GM10248 (cell line): ENCODE data around the gene HAUS3.

Source experiments
- CTCF ChIA-PET: fragments of 300-600 bp; sonication (Branson Sonifier 250); formaldehyde crosslinking; extraction: SDS; loops from one replicate; lab custom pipeline; 2021; ENCODE audit warnings: antibody characterized with exemption; lab: Yijun Ruan, JAX
- POLR2A ChIA-PET: fragments of 350-650 bp; sonication (Branson Sonifier 250); formaldehyde crosslinking; extraction: SDS; loops from one replicate; lab custom pipeline; 2020; ENCODE audit warnings: antibody characterized with exemption; lab: Yijun Ruan, JAX
- DNase-seq: peaks from one replicate; pipeline ENCODE4 v3.0.0; 2012; ENCODE audit errors: extremely low spot score
- TF ChIP-seq, protein P1 (sequence below): IDR thresholded peaks from 2 replicates; pipeline ENCODE4 v1.5.1; 2012; ENCODE audit warnings: mild to moderate bottlenecking, low read depth; ENCODE audit errors: extremely low read depth, missing control alignments, control extremely low read depth

HAUS3 gene

DNA sequence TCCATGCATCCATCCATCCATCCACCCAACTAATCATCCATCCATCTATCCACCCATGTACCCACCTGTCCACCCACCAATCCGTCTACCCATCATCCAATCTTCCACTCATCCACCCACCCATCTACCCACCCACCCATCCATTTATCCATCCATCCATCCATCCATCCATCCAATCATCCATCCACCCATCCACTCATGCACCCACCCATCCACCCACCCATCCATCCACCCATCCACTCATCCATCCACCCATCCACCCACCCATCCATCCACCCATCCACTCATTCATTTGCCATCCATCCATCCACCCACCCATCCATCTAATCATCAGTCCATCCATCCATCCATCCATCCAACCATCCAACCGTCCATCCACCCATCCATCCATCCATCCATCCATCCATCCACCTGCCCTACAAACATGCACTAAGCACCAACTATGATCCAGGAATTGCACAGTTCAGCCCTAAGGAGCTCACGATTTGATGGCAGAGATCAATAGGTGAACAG is 41.3 kb upstream of the HAUS3 start:
- TF ChIP-seq, protein P1, sequence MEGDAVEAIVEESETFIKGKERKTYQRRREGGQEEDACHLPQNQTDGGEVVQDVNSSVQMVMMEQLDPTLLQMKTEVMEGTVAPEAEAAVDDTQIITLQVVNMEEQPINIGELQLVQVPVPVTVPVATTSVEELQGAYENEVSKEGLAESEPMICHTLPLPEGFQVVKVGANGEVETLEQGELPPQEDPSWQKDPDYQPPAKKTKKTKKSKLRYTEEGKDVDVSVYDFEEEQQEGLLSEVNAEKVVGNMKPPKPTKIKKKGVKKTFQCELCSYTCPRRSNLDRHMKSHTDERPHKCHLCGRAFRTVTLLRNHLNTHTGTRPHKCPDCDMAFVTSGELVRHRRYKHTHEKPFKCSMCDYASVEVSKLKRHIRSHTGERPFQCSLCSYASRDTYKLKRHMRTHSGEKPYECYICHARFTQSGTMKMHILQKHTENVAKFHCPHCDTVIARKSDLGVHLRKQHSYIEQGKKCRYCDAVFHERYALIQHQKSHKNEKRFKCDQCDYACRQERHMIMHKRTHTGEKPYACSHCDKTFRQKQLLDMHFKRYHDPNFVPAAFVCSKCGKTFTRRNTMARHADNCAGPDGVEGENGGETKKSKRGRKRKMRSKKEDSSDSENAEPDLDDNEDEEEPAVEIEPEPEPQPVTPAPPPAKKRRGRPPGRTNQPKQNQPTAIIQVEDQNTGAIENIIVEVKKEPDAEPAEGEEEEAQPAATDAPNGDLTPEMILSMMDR: no peak
- ChIA-PET POLR2A (no interaction called here), CTCF (no interaction called here)
- no peak for DNase-seq

DNA sequence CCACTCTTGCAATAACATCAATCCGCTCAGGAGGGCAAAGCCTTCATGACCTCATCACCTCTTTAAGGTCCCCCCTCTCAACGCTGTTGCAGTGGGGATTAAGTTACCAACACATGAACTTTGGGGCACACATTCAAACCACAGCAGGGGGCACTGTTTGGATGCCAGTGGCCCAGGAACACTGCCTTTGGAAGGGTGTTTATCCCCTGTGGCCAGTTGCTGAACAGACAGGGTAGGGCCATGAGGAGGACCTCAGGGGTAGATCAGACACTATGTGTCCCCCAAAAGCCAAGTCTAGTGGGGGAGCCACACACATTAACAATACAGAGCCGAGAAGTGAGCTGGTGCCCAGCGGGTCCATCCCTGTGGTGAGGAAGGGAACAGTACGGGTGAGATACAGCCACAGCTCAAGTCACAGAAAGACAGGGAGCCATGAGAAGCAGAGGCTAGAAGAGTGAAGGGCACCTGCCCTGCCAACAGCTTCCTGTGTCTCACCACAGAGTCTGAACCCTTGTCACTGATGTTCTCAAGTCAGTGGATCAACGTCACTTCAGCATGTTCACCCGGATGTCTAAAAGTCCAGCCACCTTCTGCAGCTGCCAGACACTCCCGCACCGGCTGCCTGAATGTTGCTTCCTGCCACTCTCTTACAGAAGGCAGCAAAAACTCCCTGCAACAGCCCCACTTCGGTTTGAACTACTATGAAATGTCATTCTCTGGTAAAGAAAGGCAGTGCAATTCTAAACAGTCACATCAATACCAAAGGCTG is 39.8 kb upstream of the HAUS3 start:
- no peak for DNase-seq
- POLR2A ChIA-PET: interaction anchor here (0.6 kb wide), 1 partner anchor 20 kb away, joined by 3 read pairs; the partner anchor contains the start of gene MXD4
- CTCF ChIA-PET: interaction anchor here (0.9 to 1.0 kb wide), 2 partner anchors 11 to 20 kb away, joined by 3 read pairs; partner anchors contain the start of gene MXD4
- TF ChIP-seq, protein P1: peak; percentile 23

DNA sequence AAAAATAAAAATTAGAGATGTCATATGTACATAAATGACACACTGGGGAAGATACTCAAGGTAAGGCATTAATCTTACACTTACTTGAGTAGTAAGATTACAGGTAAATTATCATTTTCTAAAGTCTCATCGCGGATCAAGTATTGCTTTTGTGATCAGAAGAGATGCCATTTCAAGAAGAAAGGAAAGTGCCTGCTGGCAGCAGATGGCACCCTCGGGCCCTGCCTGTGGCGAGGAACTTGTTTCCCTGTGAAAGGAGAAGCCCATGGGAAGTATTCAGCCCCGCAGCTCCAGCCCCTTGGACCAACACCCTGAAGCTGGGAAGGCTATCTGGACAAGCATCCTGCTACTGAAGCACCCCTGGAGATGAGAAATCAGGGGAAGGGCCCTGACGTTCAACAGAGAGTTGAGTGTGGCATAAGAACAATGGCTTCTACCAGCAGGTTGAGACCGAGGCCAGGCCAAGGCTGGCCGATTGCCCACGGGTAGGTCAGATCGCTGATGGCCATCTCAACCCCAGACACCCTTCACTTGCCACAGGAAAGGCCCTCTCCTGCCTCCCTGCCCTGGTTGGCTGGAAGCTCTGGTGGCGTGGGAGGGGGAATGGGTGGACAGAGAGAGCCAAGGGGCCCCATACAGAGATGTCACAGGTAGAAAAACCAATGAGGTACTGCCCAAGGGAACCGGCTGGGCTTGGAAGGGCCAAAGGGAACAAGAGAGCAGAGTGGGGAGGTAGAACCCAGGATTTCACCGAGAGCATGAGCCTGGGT is 38.8 kb upstream of the HAUS3 start:
- POLR2A ChIA-PET: no interaction called here
- no peak for DNase-seq

DNA sequence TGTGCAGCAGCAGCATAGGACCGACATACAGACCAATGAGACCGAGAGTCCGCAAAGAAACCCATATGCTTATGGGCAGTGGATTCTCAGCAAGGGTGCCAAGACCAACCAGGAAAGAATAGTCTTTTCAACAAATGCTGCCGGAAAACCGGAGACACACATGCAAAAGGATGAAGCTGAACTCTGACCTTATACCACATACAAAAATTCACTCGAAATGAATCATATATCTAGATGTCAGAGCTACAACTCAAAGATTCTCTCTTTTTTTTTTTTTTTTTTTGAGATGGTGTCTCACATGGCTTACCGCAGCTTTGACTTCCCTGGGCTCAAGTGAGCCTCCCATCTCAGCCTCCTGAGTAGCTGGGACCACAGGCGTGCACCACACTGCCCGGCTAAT is 36.0 kb upstream of the HAUS3 start:
- no peak for DNase-seq
- ChIA-PET POLR2A (no interaction called here), CTCF (no interaction called here)
- TF ChIP-seq, protein P1: no peak

More for the DNA sequence above, 38.8 kb upstream of the HAUS3 start:
- TF ChIP-seq, protein P1: no peak
- CTCF ChIA-PET: interaction anchor here (1.3 kb wide), 2 partner anchors 10 to 170 kb away, joined by 3 read pairs; no protein-coding TSS in a partner anchor

DNA sequence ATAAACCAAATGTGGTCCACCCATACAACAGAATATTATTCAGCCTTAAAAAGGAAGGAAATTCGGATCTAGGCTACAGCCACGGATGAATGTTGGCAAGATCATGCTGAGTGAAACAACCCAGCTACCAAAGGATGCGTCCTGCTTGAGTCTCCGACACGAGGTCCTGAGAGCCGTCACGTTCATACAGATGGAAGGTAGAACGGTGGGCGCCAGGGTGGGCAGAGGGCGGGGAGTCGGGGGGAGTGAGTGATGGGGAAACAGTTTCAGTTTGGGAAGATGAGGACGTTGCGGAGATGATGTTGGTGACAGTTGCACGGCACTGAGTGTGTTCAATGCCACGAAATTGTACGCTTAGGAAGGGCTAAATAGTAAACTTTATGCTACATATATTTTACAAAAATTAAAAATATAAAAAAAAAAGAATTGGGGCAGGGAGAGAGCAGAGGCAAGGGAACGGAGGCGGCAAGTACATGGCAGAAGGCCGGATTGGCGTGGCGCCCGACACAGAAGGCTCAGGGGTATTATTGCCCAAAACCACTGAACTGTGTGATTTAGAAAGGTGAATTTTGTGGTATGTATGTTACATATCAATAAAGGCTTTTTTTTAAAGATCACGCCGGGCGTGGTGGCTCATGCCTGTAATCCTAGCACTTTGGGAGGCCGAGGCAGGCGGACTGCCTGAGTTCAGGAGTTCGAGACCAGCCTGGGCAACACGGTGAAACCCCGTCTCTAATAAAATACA is 34.8 kb upstream of the HAUS3 start:
- POLR2A ChIA-PET: no interaction called here
- CTCF ChIA-PET: no interaction called here
- no peak for DNase-seq
- TF ChIP-seq, protein P1: no peak
